ENCODE results near the gene ZNF526. TPM values are rescaled to one million over a fixed set of nuclear protein-coding genes. Genes with fewer than 3 reads are reported as not detected.

Gene ZNF526
- total and polyA plus RNA-seq, 9 of the 15 experiments (the other 6 are each of a cell fraction or from before 2014, with no cell fraction given), result 1.3 to 17.9 (median 6.2) TPM

- no peak for TF ChIP-seq SETDB1 (IDR thresholded peaks at IDR 0.05; ENCODE audit: low read length)
- no peak for TF ChIP-seq HDAC6 (IDR thresholded peaks at IDR 0.05; ENCODE audit: low read depth, low read length)
- peak in 1 of 3 experiments; percentile 53 for TF ChIP-seq YY1 (IDR thresholded peaks at IDR 0.05; ENCODE audit: borderline replicate concordance in 1 of 3, control insufficient read depth in 1 of 3, extremely low read depth in 1 of 3, insufficient read depth in 3 of 3, insufficient read length in 1 of 3, insufficient replicate concordance in 2 of 3, low read depth in 1 of 3, low read length in 2 of 3)
- no peak for TF ChIP-seq MAFF (IDR thresholded peaks at IDR 0.05; ENCODE audit: low read length)
- TF ChIP-seq PATZ1 (CRISPR knock-in tag; IDR thresholded peaks at IDR 0.05; ENCODE audit: borderline replicate concordance), result no peak
- TF ChIP-seq FUS (optimal IDR thresholded peaks at IDR 0.05; ENCODE audit: low read depth, low read length), result no peak
- no peak for TF ChIP-seq RFX1 (IDR thresholded peaks at IDR 0.05)
- no peak for TF ChIP-seq MBD1 (CRISPR knock-in tag; IDR thresholded peaks at IDR 0.05)
- no peak for TF ChIP-seq BCOR (IDR thresholded peaks at IDR 0.05)
- no peak for TF ChIP-seq RBM25 (IDR thresholded peaks at IDR 0.05; ENCODE audit: low read depth, low read length, severe bottlenecking)
- TF ChIP-seq L3MBTL2 (IDR thresholded peaks at IDR 0.05), result no peak
- TF ChIP-seq RBFOX2 (IDR thresholded peaks at IDR 0.05; ENCODE audit: low read depth, low read length), result peak; percentile 60; the same call in 1 of the 2 replicates
- no peak for TF ChIP-seq PPARD (CRISPR knock-in tag; IDR thresholded peaks at IDR 0.05)
- peak; percentile 28; the same call in 1 of the 2 replicates for TF ChIP-seq MTA2 (IDR thresholded peaks at IDR 0.05; ENCODE audit: low read depth)
- TF ChIP-seq, protein P1, sequence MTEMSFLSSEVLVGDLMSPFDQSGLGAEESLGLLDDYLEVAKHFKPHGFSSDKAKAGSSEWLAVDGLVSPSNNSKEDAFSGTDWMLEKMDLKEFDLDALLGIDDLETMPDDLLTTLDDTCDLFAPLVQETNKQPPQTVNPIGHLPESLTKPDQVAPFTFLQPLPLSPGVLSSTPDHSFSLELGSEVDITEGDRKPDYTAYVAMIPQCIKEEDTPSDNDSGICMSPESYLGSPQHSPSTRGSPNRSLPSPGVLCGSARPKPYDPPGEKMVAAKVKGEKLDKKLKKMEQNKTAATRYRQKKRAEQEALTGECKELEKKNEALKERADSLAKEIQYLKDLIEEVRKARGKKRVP (CRISPR knock-in tag; IDR thresholded peaks at IDR 0.05), result no peak
- TF ChIP-seq, protein P2, sequence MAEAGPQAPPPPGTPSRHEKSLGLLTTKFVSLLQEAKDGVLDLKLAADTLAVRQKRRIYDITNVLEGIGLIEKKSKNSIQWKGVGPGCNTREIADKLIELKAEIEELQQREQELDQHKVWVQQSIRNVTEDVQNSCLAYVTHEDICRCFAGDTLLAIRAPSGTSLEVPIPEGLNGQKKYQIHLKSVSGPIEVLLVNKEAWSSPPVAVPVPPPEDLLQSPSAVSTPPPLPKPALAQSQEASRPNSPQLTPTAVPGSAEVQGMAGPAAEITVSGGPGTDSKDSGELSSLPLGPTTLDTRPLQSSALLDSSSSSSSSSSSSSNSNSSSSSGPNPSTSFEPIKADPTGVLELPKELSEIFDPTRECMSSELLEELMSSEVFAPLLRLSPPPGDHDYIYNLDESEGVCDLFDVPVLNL (CRISPR knock-in tag; IDR thresholded peaks at IDR 0.05; ENCODE audit: low read depth), result no peak
- no peak for TF ChIP-seq SMAD4 (CRISPR knock-in tag; conservative IDR thresholded peaks at IDR 0.05)
- TF ChIP-seq RCOR1 (IDR thresholded peaks at IDR 0.05; ENCODE audit: borderline replicate concordance in 1 of 2, low read depth in 2 of 2, low read length in 2 of 2), result no peak
- TF ChIP-seq GMEB1 (CRISPR knock-in tag; IDR thresholded peaks at IDR 0.05), result no peak
Observed at GRCh38 chr19:42269478-42270345, 49.6 kb downstream of the ZNF526 start (continued).

All from K562 (cell line).